GM21576 (cell line): ENCODE data around the gene OR9Q1.
"Not testable (repeated sequence)": the region's sequence is repeated elsewhere in the genome, so short reads cannot be mapped to it uniquely, and the experiment has no call there.

Experiments used
- ATAC-seq: cut with Tn5 transposase; IDR thresholded peaks from one replicate; pipeline ENCODE4 v1.9.1; 2021; ENCODE audit warnings: mild to moderate bottlenecking, moderate library complexity; ENCODE audit not compliant: unreplicated experiment

The OR9Q1 gene, protein sequence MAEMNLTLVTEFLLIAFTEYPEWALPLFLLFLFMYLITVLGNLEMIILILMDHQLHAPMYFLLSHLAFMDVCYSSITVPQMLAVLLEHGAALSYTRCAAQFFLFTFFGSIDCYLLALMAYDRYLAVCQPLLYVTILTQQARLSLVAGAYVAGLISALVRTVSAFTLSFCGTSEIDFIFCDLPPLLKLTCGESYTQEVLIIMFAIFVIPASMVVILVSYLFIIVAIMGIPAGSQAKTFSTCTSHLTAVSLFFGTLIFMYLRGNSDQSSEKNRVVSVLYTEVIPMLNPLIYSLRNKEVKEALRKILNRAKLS

DNA sequence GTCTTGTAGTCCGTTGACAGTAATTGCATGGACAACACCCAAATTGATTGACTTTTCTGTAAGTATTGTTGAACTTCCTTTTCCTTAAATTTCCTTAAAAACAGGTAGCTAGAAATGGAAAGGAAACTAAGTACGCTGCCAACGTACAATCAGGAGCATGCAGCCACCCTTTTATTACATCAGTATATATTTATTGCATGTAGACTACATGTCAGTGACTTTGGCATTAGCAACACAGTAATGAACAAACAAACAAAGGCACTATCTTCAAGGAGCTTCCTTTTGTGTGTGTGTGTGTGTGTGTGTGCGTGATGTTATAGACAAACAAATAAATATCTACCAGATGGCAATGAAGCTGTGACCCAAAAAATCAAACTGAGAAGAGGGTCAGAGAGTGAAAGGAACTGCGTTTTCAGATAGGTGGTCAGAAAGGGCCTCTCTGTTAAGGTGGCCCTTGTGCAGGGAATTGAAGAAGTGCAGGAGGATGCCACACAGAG, at the start of gene OR9Q1:
Gene OR9Q1, plus strand, starts transcription at position 447 of the 497 bp plus-strand sequence. CDS start 155,564 bp downstream, outside the sequence.
- ATAC-seq, result no peak

DNA sequence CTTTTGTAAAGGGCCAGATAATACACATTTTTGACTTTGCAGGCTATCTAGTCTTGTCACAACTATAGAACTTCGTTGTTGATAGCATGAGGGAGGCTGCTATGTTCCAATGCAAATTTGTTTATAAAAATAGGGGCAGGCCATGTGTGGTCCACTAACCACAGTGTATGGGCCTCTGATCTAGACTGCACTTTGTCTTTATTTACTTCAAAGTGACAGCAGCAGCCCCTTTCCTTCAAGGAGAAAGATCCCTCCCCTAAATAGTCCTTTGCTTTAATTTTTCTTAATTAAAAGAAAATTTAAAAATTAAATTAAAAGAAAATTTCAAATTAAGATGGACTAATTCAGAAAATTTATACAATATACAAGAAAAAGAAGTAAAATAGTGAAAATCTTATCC, 49.5 kb upstream of the OR9Q1 start:
- no peak for ATAC-seq

DNA sequence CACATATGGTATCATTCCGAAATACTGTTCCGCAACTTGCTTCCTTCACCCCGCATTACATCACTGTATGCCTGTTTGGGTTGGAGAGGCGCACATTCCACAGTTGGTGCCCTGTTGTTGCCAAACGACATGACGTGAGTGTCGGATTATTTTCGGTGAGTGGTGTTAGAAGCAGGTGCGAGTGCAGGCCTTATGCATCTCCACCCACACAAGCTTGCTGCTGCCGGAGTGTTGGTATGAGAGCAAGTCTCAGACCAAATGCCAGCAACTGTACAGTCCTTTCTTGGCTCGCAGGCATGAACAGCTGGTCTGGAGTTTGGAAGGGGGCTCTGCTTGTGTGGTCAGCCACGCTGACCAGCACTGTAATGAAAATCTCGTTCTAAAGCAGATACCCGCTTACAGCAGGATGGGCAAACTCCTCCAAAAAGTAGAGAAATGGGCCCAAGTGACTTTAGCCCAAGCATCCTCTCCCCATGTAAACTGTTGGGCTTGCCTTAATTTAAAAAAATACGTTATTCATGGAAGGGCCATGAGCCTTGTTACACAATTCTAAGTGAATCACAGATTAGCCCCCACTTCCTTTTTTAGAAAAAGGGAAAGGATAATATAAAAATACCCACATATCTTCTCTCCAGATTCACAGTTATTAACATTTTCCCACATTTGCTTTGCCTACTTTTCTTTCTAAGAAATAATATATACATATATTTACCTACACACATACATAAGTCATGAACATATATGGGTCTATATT, 48.7 kb upstream of the OR9Q1 start:
- no peak for ATAC-seq

DNA sequence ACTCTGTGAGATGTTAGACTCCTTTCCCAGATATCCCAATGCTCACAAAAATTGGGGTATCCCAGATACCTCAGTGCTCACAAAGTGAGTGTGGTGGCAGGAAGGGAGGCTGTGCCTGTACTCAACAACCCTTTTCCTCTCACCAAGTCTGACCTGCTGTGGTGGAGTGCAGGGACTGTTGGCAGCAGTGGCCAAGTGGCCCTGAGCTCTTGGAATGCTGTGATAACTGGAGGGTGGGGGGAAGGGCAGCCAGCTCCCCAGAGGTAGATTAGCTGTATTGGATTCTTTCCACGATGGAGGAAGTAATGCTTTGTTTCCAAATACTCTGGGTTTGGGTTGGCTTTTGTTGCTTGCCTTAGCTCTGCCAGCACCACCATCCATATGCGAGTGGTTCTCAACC, 46.0 kb upstream of the OR9Q1 start:
- no peak for ATAC-seq

DNA sequence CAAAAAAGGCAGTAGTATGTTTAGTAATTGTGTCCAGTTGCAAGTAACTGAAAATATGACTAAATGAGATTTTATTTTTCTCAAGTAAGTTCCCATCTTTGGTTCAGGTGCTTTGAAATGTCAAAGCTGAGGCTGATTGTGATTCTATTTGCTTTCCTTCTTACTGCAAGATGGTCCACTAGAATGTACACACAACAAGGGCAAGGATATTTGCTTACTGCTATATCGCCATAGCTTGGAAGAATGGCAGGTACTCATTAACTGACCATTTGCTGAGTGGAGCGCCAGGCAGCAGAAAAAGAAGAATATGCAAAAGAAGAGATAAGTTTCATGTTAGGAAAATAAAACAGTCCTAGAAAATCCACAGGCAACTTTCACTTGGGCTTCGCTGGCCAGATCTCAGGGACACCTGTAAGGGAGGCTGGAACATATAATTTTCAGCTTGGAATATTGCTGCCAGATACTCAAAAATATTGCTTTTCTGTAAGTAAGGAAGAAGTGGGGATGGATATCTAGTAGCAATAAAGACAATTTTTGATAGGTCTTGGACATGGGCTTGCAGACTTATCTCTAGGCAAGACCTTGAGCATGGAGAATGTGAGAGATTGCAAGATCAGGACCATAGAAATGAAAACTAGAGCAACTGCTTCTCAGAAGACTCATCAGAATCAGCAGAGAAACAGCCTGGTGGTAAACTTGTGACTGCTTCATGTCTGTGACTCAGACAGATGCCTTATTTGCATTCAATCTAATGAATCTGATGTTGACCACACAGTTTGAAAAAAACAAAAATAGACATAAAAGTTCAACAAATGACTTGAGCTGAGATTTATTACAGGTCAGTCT, 44.8 kb upstream of the OR9Q1 start:
- ATAC-seq, result no peak

DNA sequence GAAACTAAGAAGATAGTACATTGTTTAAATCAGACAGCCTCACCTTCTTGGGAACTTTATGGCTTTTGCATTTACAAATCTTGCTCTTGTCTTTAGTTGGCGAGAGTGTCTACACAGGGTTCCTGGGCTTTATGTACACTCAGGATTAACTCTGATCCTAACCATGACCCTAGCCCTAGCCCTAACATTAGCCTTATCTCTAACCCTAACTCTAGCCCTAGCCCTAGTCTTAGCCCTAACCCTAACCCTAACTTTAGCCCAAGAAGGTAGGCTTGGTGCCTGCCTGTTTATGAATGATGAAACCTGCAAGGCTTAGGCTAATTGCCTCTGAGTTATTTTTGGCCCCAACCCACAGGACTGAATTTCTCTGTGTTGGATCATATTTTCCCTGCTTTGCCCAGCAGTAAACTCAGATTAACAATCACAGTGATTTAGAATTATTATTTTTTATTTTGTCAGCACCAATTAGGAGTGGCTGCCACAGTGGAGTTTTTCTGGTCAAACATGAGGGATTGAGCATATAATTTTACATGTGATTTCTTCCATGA, 44.1 kb upstream of the OR9Q1 start:
- ATAC-seq, result no peak

DNA sequence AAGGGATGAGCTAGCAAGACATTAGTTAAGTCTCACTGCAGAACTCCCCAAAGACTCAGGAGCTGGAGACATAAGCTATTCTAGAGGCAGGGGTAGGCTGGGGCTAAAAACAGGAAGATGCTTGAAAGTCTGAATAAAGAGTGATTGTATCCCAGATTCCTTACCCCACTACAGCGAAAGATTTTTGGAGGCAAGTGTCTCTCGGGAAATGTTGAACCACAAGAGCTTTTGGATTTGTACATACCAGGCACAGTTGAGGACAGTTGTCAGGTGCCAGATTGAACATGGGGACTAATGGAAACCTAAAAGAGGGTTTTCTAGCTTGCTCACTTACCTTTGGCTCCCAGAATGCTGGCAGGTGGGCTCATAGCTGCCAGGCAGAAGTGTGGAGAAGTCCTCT, 43.5 kb upstream of the OR9Q1 start:
- ATAC-seq, result no peak

DNA sequence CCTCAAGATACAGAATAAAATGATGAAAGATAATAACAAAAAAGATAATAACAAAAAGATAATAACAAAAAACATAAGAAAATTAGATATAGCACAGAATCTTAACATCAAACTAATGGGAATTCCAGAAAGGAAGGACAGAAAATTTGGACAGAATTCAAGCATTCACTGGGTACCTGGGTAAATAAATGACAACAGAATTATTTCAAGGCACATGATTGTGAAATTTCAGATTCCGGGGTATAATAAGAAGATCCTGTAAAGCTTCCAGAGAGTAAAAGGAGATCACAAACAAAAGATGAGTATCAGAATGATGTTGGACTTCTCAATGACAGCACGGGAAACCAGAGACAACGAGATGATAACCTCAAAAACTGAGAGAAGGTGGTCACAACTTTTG, 42.1 kb upstream of the OR9Q1 start:
- ATAC-seq, result no peak

DNA sequence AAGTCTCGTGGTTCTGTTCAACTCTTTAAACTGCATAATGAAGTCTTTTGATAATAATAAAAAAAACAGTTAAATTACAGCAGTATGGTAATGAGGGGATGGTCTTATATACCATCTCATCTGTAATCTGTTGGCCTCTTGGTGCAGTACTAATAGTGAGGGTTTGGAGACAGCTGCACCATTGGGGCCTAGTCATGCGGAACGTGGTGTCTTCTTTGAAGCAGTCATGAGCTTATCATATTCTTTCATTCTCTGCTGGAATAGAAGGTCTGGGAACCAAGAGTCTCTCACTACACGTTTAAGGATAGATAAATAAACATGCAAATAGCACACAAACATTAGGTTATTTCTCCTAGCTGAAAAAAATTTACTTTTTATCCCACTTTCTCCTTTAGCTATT, 40.9 kb upstream of the OR9Q1 start:
- ATAC-seq, result no peak

DNA sequence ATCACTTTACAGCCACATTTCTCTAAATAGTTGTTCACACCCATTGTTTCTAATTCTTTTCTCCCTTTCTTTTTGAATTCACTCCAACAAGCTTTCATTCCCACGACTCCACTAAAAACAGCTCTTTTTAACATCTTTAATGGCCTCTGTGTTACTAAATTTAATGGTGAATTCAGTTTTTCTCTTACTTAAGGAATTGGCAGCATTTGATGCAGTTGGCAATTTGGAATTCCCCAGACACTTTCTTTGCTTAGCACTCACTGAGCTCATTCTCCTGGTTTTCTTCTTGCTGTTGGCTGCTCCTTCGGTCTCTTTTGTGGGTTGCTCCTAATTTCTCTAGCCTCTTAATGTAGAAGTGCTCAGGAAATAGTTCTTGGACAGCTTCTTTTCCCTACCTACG, 40.5 kb upstream of the OR9Q1 start:
- ATAC-seq, result no peak

DNA sequence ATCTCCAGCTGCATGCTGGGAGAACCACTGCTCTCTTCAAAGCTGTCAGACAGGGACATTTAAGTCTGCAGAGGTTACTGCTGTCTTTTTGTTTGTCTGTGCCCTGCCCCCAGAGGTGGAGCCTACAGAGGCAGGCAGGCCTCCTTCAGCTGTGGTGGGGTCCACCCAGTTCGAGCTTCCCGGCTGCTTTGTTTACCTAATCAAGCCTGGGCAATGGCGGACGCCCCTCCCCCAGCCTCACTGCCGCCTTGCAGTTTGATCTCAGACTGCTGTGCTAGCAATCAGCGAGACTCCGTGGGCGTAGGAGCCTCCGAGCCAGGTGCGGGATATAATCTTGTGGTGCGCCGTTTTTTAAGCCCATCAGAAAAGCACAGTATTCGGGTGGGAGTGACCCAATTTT, 24.2 kb upstream of the OR9Q1 start:
- not testable (repeated sequence) for ATAC-seq

DNA sequence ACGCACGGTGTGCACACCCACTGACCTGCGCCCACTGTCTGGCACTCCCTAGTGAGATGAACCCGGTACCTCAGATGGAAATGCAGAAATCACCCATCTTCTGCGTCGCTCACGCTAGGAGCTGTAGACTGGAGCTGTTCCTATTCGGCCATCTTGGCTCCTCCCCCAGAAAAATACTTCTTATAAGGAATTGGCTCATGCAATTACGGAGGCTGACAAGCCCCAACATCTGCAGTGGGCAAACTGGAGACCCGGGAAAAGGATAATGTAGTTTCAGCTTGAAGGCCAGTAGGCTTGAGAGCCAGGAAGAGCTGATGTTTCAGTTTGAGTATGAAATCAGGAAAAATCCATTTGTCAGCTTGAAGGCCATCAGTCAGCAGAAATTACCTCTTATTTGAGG, 23.7 kb upstream of the OR9Q1 start:
- not testable (repeated sequence) for ATAC-seq

DNA sequence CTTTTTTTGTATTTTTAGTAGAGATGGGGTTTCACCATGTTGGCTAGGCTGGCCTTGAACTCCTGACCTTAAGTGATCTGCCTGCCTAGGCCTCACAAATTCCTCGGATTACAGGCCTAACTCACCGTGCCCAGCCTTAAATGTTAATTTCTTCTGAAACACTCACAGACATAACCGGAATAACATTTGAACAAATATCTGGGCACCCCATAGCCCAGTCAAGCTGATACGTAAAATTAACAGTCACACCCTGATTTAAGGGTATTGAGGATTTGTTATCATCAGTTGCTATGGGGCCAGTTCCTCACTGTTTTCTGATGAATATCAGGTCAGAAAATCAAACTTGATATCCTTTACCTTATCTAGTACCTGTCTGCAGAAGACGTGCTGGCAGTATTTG, 23.0 kb upstream of the OR9Q1 start:
- no peak for ATAC-seq

DNA sequence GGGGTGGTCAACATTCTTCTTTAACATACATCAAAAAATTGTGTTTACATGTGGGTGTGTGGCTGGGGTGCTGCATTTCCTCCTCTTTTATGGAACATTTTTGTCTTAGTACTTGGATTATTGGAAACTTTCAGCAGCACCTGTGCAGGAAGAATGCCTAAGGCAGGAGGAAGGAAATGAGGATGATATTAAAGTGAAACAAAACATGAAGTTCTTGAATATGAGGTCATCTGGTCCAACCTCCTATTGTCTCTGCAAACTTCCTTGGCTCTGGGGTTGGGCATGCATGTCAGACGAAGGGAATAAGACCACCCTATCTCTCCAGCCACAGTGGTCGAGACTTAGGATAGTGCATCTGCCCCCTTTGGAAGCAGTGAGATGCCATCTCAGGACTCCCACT, 20.6 kb upstream of the OR9Q1 start:
- ATAC-seq, result no peak

DNA sequence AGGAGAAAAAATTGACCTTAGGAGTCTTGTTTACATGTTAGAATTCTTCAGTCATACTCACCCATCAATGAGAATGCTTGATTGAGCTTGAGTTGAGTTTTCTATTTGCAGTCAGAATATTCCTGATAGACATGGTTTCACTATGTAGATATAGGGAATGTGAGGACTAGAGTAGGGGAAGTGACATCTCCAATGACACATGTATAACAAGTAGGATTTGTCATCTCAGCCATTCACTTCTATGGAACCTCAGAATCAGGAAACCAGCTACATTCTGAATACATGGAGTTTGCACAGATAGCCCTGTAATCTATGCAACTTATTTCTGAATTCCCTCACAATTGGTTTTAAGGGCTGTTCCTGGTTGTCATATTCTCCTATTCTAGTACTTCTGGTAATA, 20.1 kb upstream of the OR9Q1 start:
- ATAC-seq, result no peak

DNA sequence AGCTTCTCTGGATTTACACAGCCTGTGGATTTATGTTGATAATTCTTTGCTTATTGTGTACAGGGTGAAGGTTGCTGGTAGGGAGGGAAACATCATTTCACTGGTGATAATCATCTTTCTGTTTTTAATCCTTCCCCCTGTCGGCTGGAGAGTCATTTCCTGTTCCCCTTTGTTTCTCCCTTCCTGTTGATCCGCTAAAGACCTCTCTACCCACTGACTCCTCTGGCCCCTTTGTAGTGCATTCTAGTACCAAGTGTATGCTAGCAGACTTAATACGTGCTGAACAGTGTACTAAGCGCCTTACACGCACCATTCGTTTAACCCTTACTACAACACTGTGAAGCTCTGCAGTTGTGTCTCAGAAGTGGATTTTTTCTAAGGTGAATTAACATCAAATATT, 19.0 kb upstream of the OR9Q1 start:
- ATAC-seq, result no peak

DNA sequence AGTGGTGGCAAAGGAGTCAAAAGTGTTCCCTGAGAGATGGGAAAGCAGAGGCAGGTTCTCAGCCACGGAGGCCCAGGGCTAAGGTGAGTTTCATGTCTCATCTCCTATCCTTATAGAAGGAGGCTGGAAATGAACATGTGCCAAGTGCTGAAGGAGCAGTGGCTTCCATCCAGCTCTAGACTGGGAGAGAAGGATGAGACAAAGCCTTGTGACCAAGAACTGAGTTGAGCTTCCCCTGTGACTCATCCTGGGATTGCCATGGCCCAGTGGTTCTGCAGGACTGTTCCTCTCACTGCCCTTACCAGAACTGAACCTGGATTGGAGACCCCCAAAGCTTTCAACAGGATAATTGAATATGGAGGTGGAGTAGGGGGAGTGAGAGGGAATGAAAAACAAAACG, 16.7 kb upstream of the OR9Q1 start:
- no peak for ATAC-seq

DNA sequence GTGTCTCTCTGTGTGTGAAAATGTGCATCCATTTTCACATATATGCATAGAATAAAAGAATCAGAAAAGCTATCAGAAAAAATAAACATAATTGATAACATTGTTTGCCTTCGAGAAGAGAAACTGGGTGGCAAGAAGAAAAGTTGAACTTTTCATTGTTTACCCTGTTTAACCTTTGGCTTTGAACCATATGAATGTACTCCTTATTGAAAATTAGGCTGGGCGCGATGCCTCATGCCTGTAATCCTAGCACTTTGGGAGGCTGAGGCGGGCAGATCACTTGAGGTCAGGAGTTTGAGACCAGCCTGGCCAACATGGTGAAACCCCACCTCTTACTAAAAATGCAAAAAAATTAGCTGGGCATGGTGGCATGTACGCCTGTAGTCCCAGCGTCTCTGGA, 11.9 kb upstream of the OR9Q1 start:
- ATAC-seq, result no peak

DNA sequence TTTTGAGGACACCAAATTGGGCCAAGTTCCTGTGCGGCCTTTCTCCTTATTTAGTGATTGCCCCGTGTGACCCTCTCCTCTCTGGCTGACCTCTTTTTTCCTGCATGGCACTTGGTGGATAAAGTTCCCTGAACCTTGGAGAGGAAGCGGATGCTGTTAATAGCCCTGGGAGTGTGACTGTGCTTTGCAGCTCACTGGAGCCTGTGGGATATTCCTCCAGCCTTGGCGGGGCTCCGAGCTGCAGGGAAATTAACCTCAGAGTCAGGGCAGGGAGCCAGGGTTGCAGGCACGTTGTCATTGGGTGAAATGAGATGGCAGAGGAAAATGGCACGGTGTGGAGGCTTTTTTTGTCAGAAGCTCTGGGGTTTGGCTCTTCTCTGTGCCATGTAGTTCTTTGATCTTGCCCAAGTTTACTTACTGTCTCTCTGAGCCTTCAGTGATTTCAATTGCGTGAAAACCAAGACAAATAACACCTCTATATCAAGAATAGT, 965 bp downstream of the OR9Q1 start:
- no peak for ATAC-seq

DNA sequence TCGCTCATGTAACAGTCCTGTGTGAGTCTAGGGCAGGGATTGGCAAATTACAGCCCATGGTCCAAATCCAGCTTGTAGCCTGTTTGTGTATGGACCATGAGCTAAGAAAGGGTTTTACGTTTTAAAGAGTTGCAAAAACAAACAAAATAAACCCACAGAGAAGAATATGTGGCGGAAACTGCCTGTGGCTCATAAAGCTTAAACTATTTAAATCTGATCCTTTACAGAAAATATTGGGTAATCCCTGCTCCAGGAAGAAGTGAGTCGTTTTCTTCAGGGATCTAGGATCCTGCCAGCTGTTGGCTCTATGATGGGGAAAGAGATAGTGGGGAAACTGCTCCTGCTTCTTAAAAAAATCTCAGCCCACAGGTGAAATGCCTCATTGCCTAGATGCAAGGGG, 3.7 kb downstream of the OR9Q1 start:
- ATAC-seq, result no peak
